ENCODE data around the gene FRMD4A. TPM values are rescaled to one million over a fixed set of nuclear protein-coding genes. Genes with fewer than 3 reads are reported as not detected.

The FRMD4A gene
- total and polyA plus RNA-seq, 10 of the 15 experiments (the other 5 are each of a cell fraction or from before 2014, with no cell fraction given) = 17.8 to 75.2 (median 39.1) TPM

- FAIRE-seq = no peak
Observed at GRCh38 chr10:13892001-13892491, 438.7 kb downstream of the FRMD4A start.

More at GRCh38 chr10:13892001-13892491, 438.7 kb downstream of the FRMD4A start:
- Histone ChIP-seq H3K27me3 (replicated peaks in 1 of 2; ENCODE audit: control insufficient read depth in 2 of 2, insufficient read depth in 2 of 2, low read length in 1 of 2) (peaks cover 0 to 13% of the 10 kb centered on the region in 2 experiments; a peak in 1 of 4 replicates), H3K4me1 (ENCODE audit: control insufficient read depth, insufficient read depth, low read length) (peaks cover 6% of the 10 kb centered on the region), H2AFZ (ENCODE audit: control insufficient read depth, low read depth, low read length) (no peak overlapping the region), H3K9me3 (replicated peaks; ENCODE audit: control insufficient read depth, insufficient read depth, low read length) (no peaks in the 10 kb centered on the region), H3K9ac (ENCODE audit: control insufficient read depth, insufficient read depth, low read length) (no peak overlapping the region), H4K20me1 (ENCODE audit: control insufficient read depth, insufficient read depth) (no peaks in the 10 kb centered on the region; the same call in 1 of the 2 replicates), H3K27ac (ENCODE audit: control insufficient read depth, insufficient read depth) (no peak overlapping the region), H3K4me3 (no peak overlapping the region), H3K79me2 (ENCODE audit: control insufficient read depth, insufficient read depth, low read length) (no peaks in the 10 kb centered on the region; the same call in 1 of the 2 replicates), H3K36me3 (ENCODE audit: control insufficient read depth in 2 of 2, insufficient read depth in 2 of 2, low read length in 1 of 2) (no peaks in the 10 kb centered on the region; a peak in 1 of 4 replicates), H3K4me2 (ENCODE audit: control insufficient read depth, insufficient read depth) (peak overlapping the region; percentile 30; the same call in 1 of the 2 replicates)
- ATAC-seq (no peak), DNase-seq (ENCODE audit: low read depth, low spot score) (no peak)
- WGBS (ENCODE audit: insufficient coverage, insufficient replicate concordance, low lambda C conversion rate, missing lambda C conversion rate) = 55% methylated on average over 23 of the region's 30 CpGs
- in situ Hi-C loops (cut with MboI) = no loop called here
- ChIA-PET POLR2A (no interaction called here), CTCF (no interaction called here), SMC1A (ENCODE audit: uncharacterized antibody, unreplicated experiment) (interaction anchor here (0.8 kb wide), 1 partner anchor 12 kb away, joined by 4 read pairs; no protein-coding TSS in a partner anchor), RAD21 (ENCODE audit: unreplicated experiment) (no interaction called here)
- intact Hi-C loops (cut with micrococcal nuclease; ENCODE audit: unreplicated experiment) = no loop called here
- no TSS peak for BruUV-seq (replicated peaks)
- TF ChIP-seq NKRF (conservative IDR thresholded peaks at IDR 0.05) (no peak), IRF3 (IDR thresholded peaks at IDR 0.05) (no peak), NFIC (IDR thresholded peaks at IDR 0.05; ENCODE audit: low read depth, low read length) (no peak), PAX5 (IDR thresholded peaks at IDR 0.05; ENCODE audit: borderline replicate concordance, low read depth, low read length) (no peak), ZBTB4 (CRISPR knock-in tag; IDR thresholded peaks at IDR 0.05) (no peak), JUNB (IDR thresholded peaks at IDR 0.05) (no peak), IKZF2 (IDR thresholded peaks at IDR 0.05) (no peak)

Data from GM12878 (cell line).